BLaER1 (cell line): ENCODE results near the gene EXOG.

ENCODE experiments used
- H3K27ac ChIP-seq: shearing (Covaris generic); formaldehyde crosslinking; 2 replicates; pipeline ENCODE4 v1.8.1; 2022
- H3K27me3 ChIP-seq: shearing (Covaris generic); formaldehyde crosslinking; 2 replicates; pipeline ENCODE4 v1.8.1; 2022
- H3K36me3 ChIP-seq: shearing (Covaris generic); formaldehyde crosslinking; 2 replicates; pipeline ENCODE4 v1.8.1; 2022
- H3K4me1 ChIP-seq: shearing (Covaris generic); formaldehyde crosslinking; 2 replicates; pipeline ENCODE4 v1.8.1; 2022
- H3K4me2 ChIP-seq: shearing (Covaris generic); formaldehyde crosslinking; 2 replicates; pipeline ENCODE4 v1.8.1; 2022
- H3K4me3 ChIP-seq: shearing (Covaris generic); formaldehyde crosslinking; 2 replicates; pipeline ENCODE4 v1.8.1; 2022
- H3K9ac ChIP-seq: shearing (Covaris generic); formaldehyde crosslinking; 2 replicates; pipeline ENCODE4 v1.8.1; 2022
- H3K9me3 ChIP-seq: shearing (Covaris generic); formaldehyde crosslinking; 2 replicates; pipeline ENCODE4 v1.8.1; 2022
- H4K20me1 ChIP-seq: shearing (Covaris generic); formaldehyde crosslinking; 2 replicates; pipeline ENCODE4 v1.8.1; 2022
- Cebpa-rat ChIP-seq: shearing (Covaris generic); IDR thresholded peaks from 2 replicates; pipeline ENCODE4 v1.8.1; 2022

Gene EXOG

GRCh38 chr3:38541806-38542205 is 45.7 kb downstream of the EXOG start:
- H3K27me3 ChIP-seq, result peaks cover 16% of the 10 kb centered on the region
- peak overlapping the region; percentile 84 for H3K4me2 ChIP-seq
- H3K4me3 ChIP-seq, result no peak overlapping the region; the same call in 1 of the 2 replicates
- peaks cover 5% of the 10 kb centered on the region; the same call in 1 of the 2 replicates for H3K36me3 ChIP-seq
- TF ChIP-seq Cebpa-rat, result no peak
- peaks cover 27% of the 10 kb centered on the region for H3K4me1 ChIP-seq
- no peak overlapping the region for H3K9ac ChIP-seq
- peaks cover 60% of the 10 kb centered on the region for H4K20me1 ChIP-seq
- no peaks in the 10 kb centered on the region for H3K9me3 ChIP-seq
- no peak overlapping the region for H3K27ac ChIP-seq

- no peak for TF ChIP-seq Cebpa-rat
- H3K9me3 ChIP-seq, result no peaks in the 10 kb centered on the region
- H3K27me3 ChIP-seq, result peaks cover 16% of the 10 kb centered on the region
- peaks cover 28% of the 10 kb centered on the region for H3K4me1 ChIP-seq
- peak overlapping the region; percentile 84 for H3K4me2 ChIP-seq
- H3K9ac ChIP-seq, result 0 out of 2 replicates have a peak overlapping the region, but pooled peaks have one; percentile 29
- H3K36me3 ChIP-seq, result 0 out of 2 replicates have a peak, but pooled peaks cover under 1% of the 10 kb centered on the region
- H4K20me1 ChIP-seq, result peaks cover 59% of the 10 kb centered on the region
- H3K4me3 ChIP-seq, result no peak overlapping the region; the same call in 1 of the 2 replicates
- no peak overlapping the region for H3K27ac ChIP-seq
These were observed 46.5 kb downstream of the EXOG start for GRCh38 chr3:38542401-38543298.

GRCh38 chr3:38543586-38543985 is 47.4 kb downstream of the EXOG start:
- H3K27ac ChIP-seq, result no peak overlapping the region
- H3K4me1 ChIP-seq, result peaks cover 37% of the 10 kb centered on the region
- no peak overlapping the region for H3K9ac ChIP-seq
- peak overlapping the region; percentile 84; the same call in 1 of the 2 replicates for H3K4me2 ChIP-seq
- H4K20me1 ChIP-seq, result peaks cover 54% of the 10 kb centered on the region
- no peaks in the 10 kb centered on the region for H3K9me3 ChIP-seq
- peaks cover 16% of the 10 kb centered on the region for H3K27me3 ChIP-seq
- no peak for TF ChIP-seq Cebpa-rat
- H3K36me3 ChIP-seq, result no peaks in the 10 kb centered on the region
- no peak overlapping the region for H3K4me3 ChIP-seq

- Histone ChIP-seq H3K4me3 (no peak overlapping the region), H3K4me1 (peaks cover 43% of the 10 kb centered on the region), H4K20me1 (peaks cover 43% of the 10 kb centered on the region), H3K27ac (no peak overlapping the region), H3K4me2 (no peak overlapping the region), H3K9me3 (no peaks in the 10 kb centered on the region), H3K9ac (no peak overlapping the region), H3K36me3 (no peaks in the 10 kb centered on the region), H3K27me3 (peaks cover 16% of the 10 kb centered on the region)
- TF ChIP-seq Cebpa-rat, result no peak
These were observed 48.8 kb downstream of the EXOG start for GRCh38 chr3:38544926-38545325.

- Histone ChIP-seq H3K9me3 (no peaks in the 10 kb centered on the region), H3K4me1 (peaks cover 43% of the 10 kb centered on the region), H3K9ac (no peak overlapping the region), H4K20me1 (peaks cover 36% of the 10 kb centered on the region), H3K4me2 (no peak overlapping the region), H3K4me3 (no peak overlapping the region), H3K27me3 (peaks cover 16% of the 10 kb centered on the region), H3K27ac (no peak overlapping the region), H3K36me3 (no peaks in the 10 kb centered on the region)
- TF ChIP-seq Cebpa-rat, result no peak
These were observed 49.4 kb downstream of the EXOG start for GRCh38 chr3:38545550-38545949.

- peaks cover 32% of the 10 kb centered on the region for H4K20me1 ChIP-seq
- H3K36me3 ChIP-seq, result no peaks in the 10 kb centered on the region
- TF ChIP-seq Cebpa-rat, result no peak
- no peak overlapping the region for H3K9ac ChIP-seq
- no peak overlapping the region for H3K4me2 ChIP-seq
- H3K27ac ChIP-seq, result no peak overlapping the region
- peaks cover 41% of the 10 kb centered on the region for H3K4me1 ChIP-seq
- no peaks in the 10 kb centered on the region for H3K9me3 ChIP-seq
- H3K27me3 ChIP-seq, result peaks cover 16% of the 10 kb centered on the region
- H3K4me3 ChIP-seq, result no peak overlapping the region
These were observed 49.8 kb downstream of the EXOG start for GRCh38 chr3:38545983-38546382.

GRCh38 chr3:38548154-38548931 is 52.2 kb downstream of the EXOG start:
- Histone ChIP-seq H3K4me2 (peak overlapping the region; percentile 74), H3K27me3 (peaks cover 4% of the 10 kb centered on the region), H4K20me1 (peaks cover 8% of the 10 kb centered on the region), H3K36me3 (no peaks in the 10 kb centered on the region), H3K9ac (0 out of 2 replicates have a peak overlapping the region, but pooled peaks have one; percentile 44), H3K4me3 (no peak overlapping the region), H3K4me1 (peaks cover 18% of the 10 kb centered on the region), H3K9me3 (no peaks in the 10 kb centered on the region), H3K27ac (peak overlapping the region; percentile 48)
- no peak for TF ChIP-seq Cebpa-rat

GRCh38 chr3:38549082-38549481 is 52.9 kb downstream of the EXOG start:
- H3K27me3 ChIP-seq, result no peaks in the 10 kb centered on the region
- no peak overlapping the region; the same call in 1 of the 2 replicates for H3K27ac ChIP-seq
- TF ChIP-seq Cebpa-rat, result no peak
- H3K4me1 ChIP-seq, result peaks cover 16% of the 10 kb centered on the region
- H3K9me3 ChIP-seq, result peaks cover 5% of the 10 kb centered on the region; the same call in 1 of the 2 replicates
- H3K4me2 ChIP-seq, result no peak overlapping the region
- H3K36me3 ChIP-seq, result 0 out of 2 replicates have a peak, but pooled peaks cover 3% of the 10 kb centered on the region
- peaks cover under 1% of the 10 kb centered on the region; the same call in 1 of the 2 replicates for H4K20me1 ChIP-seq
- H3K4me3 ChIP-seq, result no peak overlapping the region
- H3K9ac ChIP-seq, result no peak overlapping the region

GRCh38 chr3:38549486-38549885 is 53.3 kb downstream of the EXOG start:
- no peaks in the 10 kb centered on the region for H3K27me3 ChIP-seq
- H3K27ac ChIP-seq, result no peak overlapping the region
- TF ChIP-seq Cebpa-rat, result no peak
- no peaks in the 10 kb centered on the region for H4K20me1 ChIP-seq
- no peak overlapping the region for H3K4me3 ChIP-seq
- H3K4me1 ChIP-seq, result peaks cover 16% of the 10 kb centered on the region
- H3K36me3 ChIP-seq, result 0 out of 2 replicates have a peak, but pooled peaks cover 5% of the 10 kb centered on the region
- no peak overlapping the region for H3K9ac ChIP-seq
- no peak overlapping the region for H3K4me2 ChIP-seq
- peaks cover 9% of the 10 kb centered on the region; the same call in 1 of the 2 replicates for H3K9me3 ChIP-seq
